Suprapubic skin (tissue), 4 donors: ENCODE results near the gene YJU2.

Source experiments
- CTCF ChIP-seq, 2 donors: fragments of 200-600 bp in 1 of 2; fragments of 450-650 bp in 1 of 2; sonication (generic) in 1 of 2; IDR thresholded peaks; one replicate each; pipeline ENCODE4 v1.5.1; 2016 to 2019; ENCODE audit warnings: antibody characterized with exemption in 2 of 2, mild to moderate bottlenecking in 1 of 2, moderate library complexity in 1 of 2
- EP300 ChIP-seq: sonication (generic); formaldehyde crosslinking; IDR thresholded peaks from one replicate; pipeline ENCODE4 v1.6.1; 2017; ENCODE audit warnings: antibody characterized with exemption
- POLR2A ChIP-seq, 2 donors: fragments of 450-650 bp; IDR thresholded peaks; one replicate each; pipeline ENCODE4 v1.6.1; 2017; ENCODE audit warnings: antibody characterized with exemption in 2 of 2, mild to moderate bottlenecking in 2 of 2, moderate library complexity in 2 of 2
- POLR2AphosphoS5 ChIP-seq, 3 donors: sonication (generic); formaldehyde crosslinking; IDR thresholded peaks; one replicate each; pipeline ENCODE4 v1.6.1; 2017; ENCODE audit warnings: antibody characterized with exemption in 3 of 3

DNA sequence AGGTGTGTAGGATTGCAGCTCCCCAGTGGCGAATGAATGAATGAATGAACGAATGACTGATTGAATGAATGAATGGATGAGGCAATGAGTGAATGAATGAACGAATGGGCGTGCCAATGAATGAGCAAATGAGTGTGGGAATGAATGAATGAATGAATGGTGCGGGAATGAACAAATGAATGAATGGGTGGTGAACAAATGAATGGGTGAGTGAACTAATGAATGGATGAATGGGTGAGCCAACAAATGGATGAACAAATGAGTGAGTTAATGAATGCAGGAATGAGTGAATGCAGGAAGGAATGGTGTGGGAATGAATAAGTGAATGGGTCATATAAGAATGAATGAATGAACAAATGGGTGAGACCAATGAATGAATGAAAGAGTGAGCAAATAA, 49.7 kb upstream of the YJU2 start:
- TF ChIP-seq POLR2A (IDR thresholded peaks at IDR 0.05) (no peak), POLR2AphosphoS5 (IDR thresholded peaks at IDR 0.05) (no peak), CTCF (IDR thresholded peaks at IDR 0.05) (no peak), EP300 (no peak)
